GM21825 (cell line): Measurements from ENCODE around the gene OR2C3.
"Not testable (repeated sequence)": the region's sequence is repeated elsewhere in the genome, so short reads cannot be mapped to it uniquely, and the experiment has no call there.

Source experiments
- ATAC-seq: cut with Tn5 transposase; IDR thresholded peaks from one replicate; pipeline ENCODE4 v1.9.1; 2021; ENCODE audit warnings: mild to moderate bottlenecking, moderate library complexity; ENCODE audit not compliant: unreplicated experiment

The OR2C3 gene

GRCh38 chr1:247518613-247518891 is 17.7 kb downstream of the OR2C3 start:
- ATAC-seq, result no peak

GRCh38 chr1:247517795-247518612 is 18.2 kb downstream of the OR2C3 start:
- ATAC-seq, result no peak

- ATAC-seq, result no peak
These were observed 29.4 kb downstream of the OR2C3 start for GRCh38 chr1:247506831-247507230.

- no peak for ATAC-seq
These were observed 35.4 kb downstream of the OR2C3 start for GRCh38 chr1:247500865-247501264.

GRCh38 chr1:247496581-247497285 is 39.5 kb downstream of the OR2C3 start:
- no peak for ATAC-seq

- ATAC-seq, result no peak
These were observed 41.5 kb downstream of the OR2C3 start for GRCh38 chr1:247494767-247495166.

- ATAC-seq, result no peak
These were observed 43.1 kb downstream of the OR2C3 start for GRCh38 chr1:247493106-247493505.

GRCh38 chr1:247491328-247491727 is 44.9 kb downstream of the OR2C3 start:
- no peak for ATAC-seq

- peak; percentile 88 for ATAC-seq
These were observed 49.2 kb downstream of the OR2C3 start for GRCh38 chr1:247487057-247487456.

- ATAC-seq, result no peak
These were observed 53.5 kb downstream of the OR2C3 start for GRCh38 chr1:247482747-247483146.

- ATAC-seq, result not testable (repeated sequence)
These were observed 59.7 kb downstream of the OR2C3 start for GRCh38 chr1:247476328-247477058.

GRCh38 chr1:247475793-247476192 is 60.4 kb downstream of the OR2C3 start:
- no peak for ATAC-seq
